Cardiac fibroblast (primary cell): ENCODE measurements around the gene NPAS1.
"Not testable (repeated sequence)": the region's sequence is repeated elsewhere in the genome, so short reads cannot be mapped to it uniquely, and the experiment has no call there.

ENCODE experiments used
- DNase-seq, 2 donors: peaks; one replicate each; pipeline versions ENCODE4 v3.0.0 to v3.0.0-alpha.2; 2010; ENCODE audit warnings: low read depth in 2 of 2
- H3K4me3 ChIP-seq, 2 donors: replicated peaks in 1 of 2; 1 replicate in 1 of 2; 2 replicates in 1 of 2; pipeline ENCODE4 v1.5.1; 2011; ENCODE audit warnings: low read depth in 2 of 2, low read length in 2 of 2, mild to moderate bottlenecking in 2 of 2, moderate library complexity in 1 of 2
- CTCF ChIP-seq: IDR thresholded peaks from one replicate; pipeline ENCODE4 v1.5.1; 2011; ENCODE audit warnings: low read depth, mild to moderate bottlenecking, low read length, inconsistent platforms

Gene NPAS1

DNA sequence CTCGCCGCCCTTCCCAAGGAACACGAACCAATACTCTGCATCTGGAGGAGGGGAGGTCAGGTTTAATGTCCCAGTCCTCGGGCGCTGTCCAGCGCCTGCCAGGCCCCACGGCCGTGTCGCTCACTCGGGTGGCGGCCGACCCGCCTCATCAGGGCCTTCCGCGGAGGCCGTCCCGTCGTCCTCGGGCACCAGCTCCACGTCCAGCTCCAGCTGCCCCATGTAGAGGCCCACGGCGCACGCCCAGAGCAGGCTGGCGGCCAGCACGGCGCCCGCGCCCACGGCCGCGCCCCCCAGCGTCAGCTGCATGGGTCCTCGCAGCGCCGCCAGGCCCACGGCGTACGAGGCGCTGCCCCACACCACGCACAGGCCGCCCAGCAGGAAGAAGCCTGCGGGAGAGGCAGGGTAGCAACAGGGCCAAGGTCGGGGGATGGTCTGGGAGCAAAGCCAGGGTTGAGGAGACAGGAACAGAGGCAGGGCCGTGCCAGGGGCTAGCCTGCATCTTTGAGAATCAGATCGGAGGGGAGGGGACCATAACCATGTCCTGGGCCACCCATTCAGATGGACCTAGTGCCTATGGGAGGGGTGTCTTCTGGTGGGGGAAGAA is 26.3 kb downstream of the NPAS1 start:
- H3K4me3 ChIP-seq = no peak overlapping the region
- DNase-seq = no peak
- TF ChIP-seq CTCF = no peak

- DNase-seq = no peak
- no peak for TF ChIP-seq CTCF
- H3K4me3 ChIP-seq = peak overlapping the region; percentile 72 to 76
Measured at GRCh38 chr19:47047272-47047762, 27.7 kb downstream of the NPAS1 start.

DNA sequence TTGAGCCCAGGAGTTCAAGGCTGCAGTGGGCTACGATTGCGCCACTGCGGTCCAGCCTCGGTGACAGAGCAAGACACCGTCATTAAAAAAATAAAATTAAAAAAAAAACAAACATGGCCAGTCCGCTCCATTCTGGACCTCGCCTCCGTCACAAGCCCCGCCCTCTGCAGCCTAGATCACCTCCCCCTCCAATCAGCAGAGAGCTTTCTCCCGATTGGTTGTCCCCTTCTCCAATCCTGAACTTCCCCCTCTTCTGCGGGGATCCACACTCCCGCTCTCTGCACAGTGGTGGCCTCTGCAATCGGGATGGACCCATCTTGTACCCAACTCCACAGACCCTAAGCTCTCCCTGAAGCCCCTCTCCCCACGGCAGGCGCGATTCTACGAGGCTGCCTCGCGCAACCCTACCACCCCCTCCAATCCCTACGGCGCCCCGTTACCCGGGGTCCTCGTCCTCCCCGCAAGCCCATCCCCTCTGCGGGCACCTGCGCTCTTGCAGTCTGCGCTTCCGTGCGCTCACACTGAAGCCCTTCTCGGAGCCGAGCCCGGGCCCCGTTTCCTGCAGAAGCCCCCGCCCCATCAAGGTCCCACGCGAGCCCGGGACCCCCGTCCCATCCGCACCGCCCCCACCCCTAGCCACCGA is 28.2 kb downstream of the NPAS1 start:
- peak; percentile 93 to 94 for DNase-seq
- H3K4me3 ChIP-seq = peak overlapping the region; percentile 72 to 76
- TF ChIP-seq CTCF = no peak

GRCh38 chr19:47049307-47049700 is 29.7 kb downstream of the NPAS1 start:
- peak; percentile 47 to 53 for DNase-seq
- TF ChIP-seq CTCF = no peak
- H3K4me3 ChIP-seq = no peak overlapping the region

GRCh38 chr19:47050562-47050961 is 30.9 kb downstream of the NPAS1 start:
- DNase-seq, H3K4me3 ChIP-seq: not testable (repeated sequence)

- TF ChIP-seq CTCF = no peak
- no peak for DNase-seq
Measured at GRCh38 chr19:47056411-47056810, 36.8 kb downstream of the NPAS1 start.

GRCh38 chr19:47057328-47057727 is 37.7 kb downstream of the NPAS1 start:
- no peak overlapping the region for H3K4me3 ChIP-seq
- peak; percentile 7 to 31 for DNase-seq
- TF ChIP-seq CTCF = no peak

More at GRCh38 chr19:47056411-47056810, 36.8 kb downstream of the NPAS1 start:
- no peak overlapping the region for H3K4me3 ChIP-seq
